GM21723 (cell line): ENCODE measurements around the gene KLF6.
"Not testable (repeated sequence)": the region's sequence is repeated elsewhere in the genome, so short reads cannot be mapped to it uniquely, and the experiment has no call there.

Experiments
- ATAC-seq: cut with Tn5 transposase; IDR thresholded peaks from one replicate; pipeline ENCODE4 v1.9.1; 2021; ENCODE audit warnings: mild to moderate bottlenecking, moderate library complexity; ENCODE audit not compliant: unreplicated experiment

The KLF6 gene

GRCh38 chr10:3737864-3738263, 47.1 kb downstream of the KLF6 start:
- ATAC-seq, result no peak

- ATAC-seq, result no peak
Observed at GRCh38 chr10:3735175-3735574, 49.8 kb downstream of the KLF6 start.

- no peak for ATAC-seq
Observed at GRCh38 chr10:3734111-3734510, 50.9 kb downstream of the KLF6 start.

- not testable (repeated sequence) for ATAC-seq
Observed at GRCh38 chr10:3732183-3732582, 52.8 kb downstream of the KLF6 start.

GRCh38 chr10:3729397-3729976, 55.5 kb downstream of the KLF6 start:
- no peak for ATAC-seq

GRCh38 chr10:3728563-3728962, 56.4 kb downstream of the KLF6 start:
- no peak for ATAC-seq

GRCh38 chr10:3727268-3727667, 57.7 kb downstream of the KLF6 start:
- no peak for ATAC-seq
